ENCODE data around the gene IL13RA1.
A peak's percentile ranks its signal among the peaks of the same experiment; 100 is the strongest.

Gene IL13RA1

DNA sequence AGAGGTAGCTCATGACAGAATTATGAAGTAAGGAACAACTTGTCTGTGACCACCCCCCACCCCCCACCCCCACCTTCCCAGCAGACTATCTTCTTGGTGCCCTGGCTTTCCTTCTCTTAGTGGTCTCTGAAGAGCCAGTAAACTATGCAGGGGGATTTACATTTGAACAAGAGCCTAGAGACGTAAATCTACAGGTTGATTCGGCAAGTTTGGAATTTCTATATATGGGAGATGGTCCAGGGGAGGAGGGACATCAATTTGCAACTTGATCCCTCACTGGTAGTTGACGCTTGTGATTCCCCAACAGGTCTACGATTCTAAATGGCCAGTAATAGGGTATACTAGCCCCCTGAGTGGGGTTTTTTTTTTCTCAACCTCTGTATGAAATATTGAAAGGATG, 36.7 kb downstream of the IL13RA1 start:
- H3K27ac ChIP-seq = no peak overlapping the region
- ChIA-PET POLR2A (ENCODE audit: low non-redundant PET) (no interaction called here), CTCF (no interaction called here)
- TF ChIP-seq CTCF (conservative IDR thresholded peaks at IDR 0.05; ENCODE audit: low read depth) = no peak
- DNase-seq (ENCODE audit: low spot score) = no peak

- POLR2A ChIA-PET (ENCODE audit: low non-redundant PET) = no interaction called here
- no peak for DNase-seq (ENCODE audit: low spot score)
- H3K27ac ChIP-seq = no peak overlapping the region
- CTCF ChIA-PET = no interaction called here
- no peak for TF ChIP-seq CTCF (conservative IDR thresholded peaks at IDR 0.05; ENCODE audit: low read depth)
Observed at GRCh38 chrX:118770133-118770760, 42.8 kb downstream of the IL13RA1 start.

- CTCF ChIA-PET = no interaction called here
- DNase-seq (ENCODE audit: low spot score) = no peak
- no peak overlapping the region for H3K27ac ChIP-seq
- POLR2A ChIA-PET (ENCODE audit: low non-redundant PET) = interaction anchor here (0.6 kb wide), 1 partner anchor 853 kb away, joined by 7 read pairs; no protein-coding TSS in a partner anchor
- TF ChIP-seq CTCF (conservative IDR thresholded peaks at IDR 0.05; ENCODE audit: low read depth) = no peak
Observed at GRCh38 chrX:118772051-118772450, 44.6 kb downstream of the IL13RA1 start.

DNA sequence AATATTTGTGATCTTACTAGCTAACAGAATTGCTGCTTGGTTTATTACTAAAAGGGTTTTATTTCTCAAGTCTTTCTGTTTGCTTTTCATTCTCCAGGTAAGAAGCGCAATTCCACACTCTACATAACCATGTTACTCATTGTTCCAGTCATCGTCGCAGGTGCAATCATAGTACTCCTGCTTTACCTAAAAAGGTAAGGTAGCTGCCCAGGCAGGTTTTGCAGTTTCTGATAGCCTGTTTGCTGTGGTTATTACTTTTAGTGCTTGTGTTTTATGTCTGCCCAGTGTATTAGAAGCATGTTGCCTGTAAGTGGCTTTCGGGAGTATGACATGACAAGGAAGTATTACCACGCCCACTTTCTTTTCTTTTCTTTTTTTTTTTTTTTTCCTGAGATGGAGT, 46.4 kb downstream of the IL13RA1 start:
- CTCF ChIA-PET = interaction anchor here (1.0 kb wide), 1 partner anchor 34 kb away, joined by 3 read pairs; no protein-coding TSS in a partner anchor
- no peak overlapping the region for H3K27ac ChIP-seq
- DNase-seq (ENCODE audit: low spot score) = peak; percentile 54
- TF ChIP-seq CTCF (conservative IDR thresholded peaks at IDR 0.05; ENCODE audit: low read depth) = no peak
- POLR2A ChIA-PET (ENCODE audit: low non-redundant PET) = no interaction called here

- CTCF ChIA-PET = no interaction called here
- no peak overlapping the region for H3K27ac ChIP-seq
- TF ChIP-seq CTCF (conservative IDR thresholded peaks at IDR 0.05; ENCODE audit: low read depth) = no peak
- DNase-seq (ENCODE audit: low spot score) = no peak
- POLR2A ChIA-PET (ENCODE audit: low non-redundant PET) = no interaction called here
Observed at GRCh38 chrX:118779581-118779980, 52.2 kb downstream of the IL13RA1 start.

DNA sequence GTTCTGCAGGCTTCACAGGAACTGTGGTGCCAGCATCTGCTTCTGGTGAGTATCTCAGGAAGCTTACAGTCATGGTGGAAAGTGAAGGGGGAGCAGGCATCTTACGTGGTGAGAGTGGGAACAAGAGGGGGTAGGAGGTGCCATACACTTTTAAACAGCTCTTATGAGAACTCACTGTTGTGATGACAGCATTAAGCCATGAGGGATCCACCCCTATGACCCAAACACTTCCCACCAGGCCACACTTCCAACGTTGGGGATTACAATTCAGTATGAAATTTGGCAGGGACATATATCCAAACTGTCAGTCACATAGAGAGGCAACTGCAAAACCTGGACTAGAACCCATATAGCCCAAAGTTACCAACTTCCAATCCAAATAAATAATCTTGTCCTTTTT, 53.1 kb downstream of the IL13RA1 start:
- no peak for DNase-seq (ENCODE audit: low spot score)
- TF ChIP-seq CTCF (conservative IDR thresholded peaks at IDR 0.05; ENCODE audit: low read depth) = no peak
- no peak overlapping the region for H3K27ac ChIP-seq
- ChIA-PET POLR2A (ENCODE audit: low non-redundant PET) (no interaction called here), CTCF (no interaction called here)

All from RWPE1 (cell line).